ENCODE results near the gene CX3CL1.
"Not testable (repeated sequence)": the region's sequence is repeated elsewhere in the genome, so short reads cannot be mapped to it uniquely, and the experiment has no call there.

CX3CL1 gene

DNA sequence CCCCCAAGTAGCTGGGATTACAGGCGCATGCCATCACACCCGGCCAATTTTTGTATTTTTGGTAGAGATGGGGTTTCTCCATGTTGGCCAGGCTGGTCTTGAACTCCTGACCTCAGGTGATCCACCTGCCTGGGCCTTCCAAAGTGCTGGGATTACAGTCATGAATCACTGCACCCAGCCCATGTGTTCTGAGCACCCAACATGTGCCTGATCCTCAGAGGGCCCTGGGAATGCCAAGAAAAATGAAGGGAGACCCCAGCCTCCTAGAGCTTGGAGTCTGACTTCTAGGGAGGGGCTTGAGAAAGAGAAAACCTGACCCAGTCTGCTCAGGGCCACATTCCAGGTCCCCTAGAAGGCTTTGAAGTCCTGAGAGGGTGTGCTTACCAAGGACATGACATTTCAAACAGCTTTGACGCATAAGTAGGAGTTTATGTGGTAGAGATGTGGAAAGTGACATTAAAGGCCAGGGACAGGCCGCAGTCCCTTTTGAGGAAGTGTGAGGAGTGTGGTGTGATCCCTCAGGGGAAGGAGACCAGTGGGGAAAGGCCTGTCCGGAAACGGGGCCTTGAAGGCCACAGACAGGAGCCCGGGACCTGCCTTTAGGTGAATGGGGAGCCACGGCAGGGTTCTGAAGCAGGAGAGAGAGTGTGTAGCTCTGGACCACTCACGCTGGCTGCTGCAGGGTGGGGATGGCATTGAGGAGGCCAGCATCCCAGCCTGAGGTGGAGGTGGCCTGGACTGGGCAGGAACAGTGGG is 14.8 kb upstream of the CX3CL1 start:
- DNase-seq (ENCODE audit: low read depth) = no peak

DNA sequence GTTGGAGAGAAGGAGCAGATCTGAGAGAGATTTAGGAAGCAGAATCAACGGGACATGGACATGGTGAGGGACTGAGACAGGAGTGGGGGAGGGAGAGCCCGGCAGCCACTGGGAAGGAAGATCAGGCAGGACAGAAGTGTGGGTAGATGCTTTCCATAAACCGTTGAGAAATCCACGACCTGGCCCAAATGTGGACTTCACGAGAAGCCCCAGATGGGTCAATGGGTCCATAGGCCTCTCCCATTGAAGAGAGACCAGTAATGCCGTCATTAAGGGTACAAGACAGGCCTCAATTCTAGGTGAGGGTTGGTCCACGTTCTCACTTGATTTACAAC is 14.2 kb upstream of the CX3CL1 start:
- DNase-seq (ENCODE audit: low read depth) = no peak

DNA sequence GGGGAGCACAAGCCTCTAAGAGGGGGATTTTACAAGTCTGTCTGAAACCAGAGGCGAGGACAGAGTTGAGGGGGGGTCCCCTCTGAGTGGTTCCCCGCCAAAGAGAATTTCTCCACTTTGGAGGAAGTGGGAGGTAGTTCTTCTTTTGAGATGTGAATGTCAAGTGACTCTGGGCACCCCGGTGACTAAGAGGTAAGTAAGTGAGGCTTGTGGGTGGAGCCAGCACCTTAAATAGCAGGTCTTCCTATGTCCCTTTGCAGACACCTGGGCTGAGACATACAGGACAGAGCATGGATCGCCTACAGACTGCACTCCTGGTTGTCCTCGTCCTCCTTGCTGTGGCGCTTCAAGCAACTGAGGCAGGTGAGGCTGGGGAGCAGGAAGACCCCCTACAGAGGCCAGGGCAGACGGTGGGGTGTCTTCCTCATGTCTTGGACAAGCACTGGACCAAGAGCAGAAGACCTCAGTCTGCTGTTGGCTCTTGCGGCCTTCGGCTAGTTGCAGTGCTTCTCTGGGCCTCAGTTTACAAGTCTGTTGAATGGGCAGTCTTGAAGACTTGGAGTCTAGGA is 13.7 kb upstream of the CX3CL1 start, which contains the start of gene CCL22:
Gene CCL22, plus strand, starts transcription at position 257 of the 569 bp plus-strand sequence. Its CDS starts 34 bp downstream, at position 291.
- no peak for DNase-seq (ENCODE audit: low read depth)

DNA sequence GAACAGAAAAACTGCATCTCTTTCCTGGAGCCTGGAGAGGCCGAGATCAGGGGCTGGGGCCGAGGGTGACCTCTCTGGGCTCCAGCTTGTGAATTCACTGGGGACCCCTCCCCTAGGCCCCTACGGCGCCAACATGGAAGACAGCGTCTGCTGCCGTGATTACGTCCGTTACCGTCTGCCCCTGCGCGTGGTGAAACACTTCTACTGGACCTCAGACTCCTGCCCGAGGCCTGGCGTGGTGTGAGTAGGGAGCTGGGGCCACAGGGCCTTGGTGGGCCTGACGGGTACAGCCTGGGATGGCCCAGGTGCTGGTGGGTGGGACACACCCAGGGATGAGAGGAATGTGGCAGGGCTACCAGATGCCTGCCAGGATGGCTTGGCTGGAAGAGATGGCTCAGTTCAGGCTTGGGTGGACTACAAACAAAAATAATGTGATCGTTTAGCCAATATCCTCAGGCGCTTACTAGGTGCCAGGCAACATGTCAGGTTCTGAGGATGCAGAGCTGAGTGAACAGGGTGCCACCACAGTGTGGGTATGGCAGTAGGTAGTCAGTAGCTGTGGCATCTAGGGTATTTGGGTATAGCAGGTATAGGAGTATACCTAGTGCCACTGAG is 11.9 kb upstream of the CX3CL1 start:
- DNase-seq (ENCODE audit: low read depth) = no peak

DNA sequence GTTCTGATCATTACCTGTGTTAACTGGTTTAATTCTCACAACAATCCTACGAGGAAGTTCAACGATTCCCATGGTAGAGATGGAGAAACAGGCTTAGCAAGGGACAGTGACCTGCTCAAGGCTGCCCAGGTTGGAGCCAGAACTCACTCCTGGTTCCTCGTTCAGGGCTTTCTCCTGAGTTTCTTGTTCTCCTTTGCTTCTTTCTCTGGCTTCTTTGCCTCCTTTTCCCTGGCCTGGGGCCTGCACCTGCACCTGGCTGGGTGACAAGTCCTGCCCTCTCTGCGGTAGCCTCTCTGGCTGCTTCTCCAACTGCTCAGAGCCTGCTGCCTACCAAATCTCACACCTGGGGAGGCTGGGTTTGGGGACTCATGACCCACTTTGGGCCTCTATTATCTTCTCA is 10.9 kb upstream of the CX3CL1 start:
- DNase-seq (ENCODE audit: low read depth) = no peak

DNA sequence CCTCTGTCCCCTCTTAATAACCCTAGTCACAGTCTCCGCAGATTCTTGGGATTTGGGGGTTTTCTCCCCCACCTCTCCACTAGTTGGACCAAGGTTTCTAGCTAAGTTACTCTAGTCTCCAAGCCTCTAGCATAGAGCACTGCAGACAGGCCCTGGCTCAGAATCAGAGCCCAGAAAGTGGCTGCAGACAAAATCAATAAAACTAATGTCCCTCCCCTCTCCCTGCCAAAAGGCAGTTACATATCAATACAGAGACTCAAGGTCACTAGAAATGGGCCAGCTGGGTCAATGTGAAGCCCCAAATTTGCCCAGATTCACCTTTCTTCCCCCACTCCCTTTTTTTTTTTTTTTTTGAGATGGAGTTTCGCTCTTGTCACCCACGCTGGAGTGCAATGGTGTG is 8.1 kb upstream of the CX3CL1 start:
- DNase-seq (ENCODE audit: low read depth) = no peak

DNA sequence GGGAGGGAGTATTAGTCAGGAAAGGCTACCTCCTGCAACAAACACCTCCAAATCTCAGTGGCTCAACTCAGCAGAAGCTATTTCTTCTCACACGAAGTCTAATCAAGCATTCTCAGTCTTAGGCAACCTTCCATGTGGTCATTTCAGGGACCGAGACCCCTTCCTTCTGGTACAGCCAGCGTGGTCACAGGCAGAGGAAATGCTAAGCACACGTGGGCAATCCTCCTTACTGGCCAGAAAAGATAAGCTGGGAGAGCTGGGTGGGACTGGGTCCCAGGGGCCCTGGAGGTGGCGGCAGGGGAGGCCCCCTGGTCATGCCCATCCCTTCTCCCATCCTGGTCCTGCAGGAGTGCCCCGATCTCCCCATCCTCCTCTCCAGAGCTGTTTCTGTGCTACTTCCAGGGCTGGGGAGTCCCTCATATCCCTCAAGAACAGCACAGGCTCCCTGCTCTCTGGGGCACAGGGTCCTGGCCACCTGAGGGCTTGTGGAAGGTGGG is 5.7 kb upstream of the CX3CL1 start:
- DNase-seq (ENCODE audit: low read depth) = no peak

DNA sequence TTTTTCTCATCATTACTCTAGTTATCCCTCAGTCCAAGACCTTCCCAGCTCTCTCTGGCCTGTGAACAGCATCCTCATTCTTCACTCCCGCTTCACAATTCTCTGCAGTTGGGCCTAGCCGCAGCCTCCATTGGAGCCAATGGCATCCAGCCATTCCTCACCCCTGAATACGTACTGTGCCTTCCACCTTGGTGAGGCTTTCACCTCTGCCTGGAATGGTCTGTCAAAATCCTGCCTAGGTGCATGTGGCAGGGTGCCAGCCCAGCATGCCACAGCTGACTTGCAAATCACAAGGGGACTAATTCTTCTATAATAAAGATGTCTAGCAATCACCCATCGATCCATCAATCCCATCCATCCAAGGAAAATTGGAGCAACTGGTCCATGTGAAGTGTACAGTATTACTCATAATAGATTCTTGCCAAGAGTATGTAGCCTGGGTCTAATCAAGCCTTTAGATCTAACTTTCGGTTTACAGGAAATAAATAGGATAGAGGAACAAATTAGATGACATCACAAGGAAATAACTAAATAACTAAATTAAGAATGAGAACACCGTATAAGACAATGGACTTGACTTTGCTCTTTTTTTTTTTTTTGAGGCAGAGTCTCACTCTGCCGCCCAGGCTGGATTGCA is 5.1 kb upstream of the CX3CL1 start:
- DNase-seq (ENCODE audit: low read depth) = no peak

DNA sequence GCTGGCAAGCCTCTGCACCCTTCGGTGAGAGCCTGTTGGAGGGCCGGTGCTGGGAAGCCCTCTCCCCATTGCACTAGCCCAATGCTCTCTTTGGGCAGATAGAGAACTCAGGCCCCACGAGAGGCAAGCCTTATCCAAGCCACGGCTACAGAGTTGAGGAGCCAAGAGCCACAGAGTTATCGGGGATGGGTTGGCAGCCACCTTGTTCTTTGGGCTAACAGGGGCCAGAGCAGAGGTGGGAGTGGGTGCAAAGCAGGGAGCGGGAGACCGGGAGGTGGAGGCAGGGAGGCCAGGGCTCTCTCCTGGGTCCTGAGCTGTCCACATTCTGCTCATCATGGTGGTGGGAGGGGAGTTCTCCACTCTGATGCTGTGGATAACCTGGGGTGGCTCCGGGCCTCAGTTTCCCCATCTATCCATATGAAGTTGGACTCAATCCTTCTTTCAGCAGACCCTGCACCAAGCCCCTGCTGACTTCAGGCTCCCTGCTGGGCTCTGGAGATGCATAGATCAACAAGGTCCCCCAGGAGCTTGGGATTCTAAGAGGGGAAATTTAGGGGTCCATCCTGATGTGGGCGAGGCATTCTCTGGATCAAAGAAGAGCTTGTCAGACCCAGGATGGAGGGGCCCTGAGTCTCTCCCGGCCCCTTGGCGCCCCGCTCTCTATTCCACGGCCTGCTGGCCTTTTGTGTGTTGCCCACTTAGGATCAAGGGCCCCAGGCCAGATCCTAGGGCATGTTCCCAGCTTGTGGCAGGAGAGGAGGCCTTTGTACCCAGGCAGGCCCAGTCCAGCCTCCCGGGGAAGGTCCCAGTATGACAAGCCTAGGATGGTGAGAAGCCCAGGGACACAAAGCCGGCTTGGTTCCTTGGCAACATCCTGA is 557 bp upstream of the CX3CL1 start:
- DNase-seq (ENCODE audit: low read depth) = no peak

DNA sequence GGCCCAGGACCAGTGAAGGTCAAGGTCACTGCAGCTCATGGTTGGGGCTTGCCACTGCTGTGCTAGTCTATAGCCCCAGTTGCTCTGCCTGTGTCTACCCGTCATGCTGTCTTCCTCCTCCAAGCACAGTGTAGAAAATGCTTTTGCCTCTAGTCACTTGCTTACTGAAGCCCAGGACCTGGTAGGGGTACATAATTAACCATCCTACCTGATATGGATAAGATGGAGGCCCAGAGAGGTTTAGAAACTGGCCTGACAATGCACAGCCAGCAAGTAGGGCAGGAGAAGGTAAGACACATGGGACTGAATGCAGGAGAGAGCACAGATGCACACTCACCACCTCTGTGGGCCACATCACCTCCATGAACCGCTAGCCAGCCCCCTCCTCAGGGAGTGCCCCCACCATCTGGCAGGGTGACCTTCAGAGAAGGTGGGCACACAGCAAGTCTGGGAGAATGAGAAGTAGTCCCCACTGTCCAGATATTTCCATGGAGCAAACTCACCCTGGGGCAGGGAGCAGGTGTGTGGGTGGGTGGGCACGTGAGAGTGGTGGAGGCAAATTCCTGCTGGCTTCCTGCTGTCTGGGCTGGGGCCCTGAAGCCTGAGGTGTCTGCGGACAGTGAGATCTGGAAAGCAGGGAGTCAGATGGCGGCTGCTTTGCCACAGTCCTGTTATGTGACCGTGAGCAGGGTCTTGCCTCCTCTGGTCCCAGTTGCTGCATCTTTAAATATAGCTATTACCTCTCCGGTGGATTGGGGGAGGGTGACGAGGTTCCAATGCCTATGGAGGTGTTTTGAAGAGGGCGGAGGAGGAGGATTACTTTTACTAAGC is 1.0 kb downstream of the CX3CL1 start:
- no peak for DNase-seq (ENCODE audit: low read depth)

DNA sequence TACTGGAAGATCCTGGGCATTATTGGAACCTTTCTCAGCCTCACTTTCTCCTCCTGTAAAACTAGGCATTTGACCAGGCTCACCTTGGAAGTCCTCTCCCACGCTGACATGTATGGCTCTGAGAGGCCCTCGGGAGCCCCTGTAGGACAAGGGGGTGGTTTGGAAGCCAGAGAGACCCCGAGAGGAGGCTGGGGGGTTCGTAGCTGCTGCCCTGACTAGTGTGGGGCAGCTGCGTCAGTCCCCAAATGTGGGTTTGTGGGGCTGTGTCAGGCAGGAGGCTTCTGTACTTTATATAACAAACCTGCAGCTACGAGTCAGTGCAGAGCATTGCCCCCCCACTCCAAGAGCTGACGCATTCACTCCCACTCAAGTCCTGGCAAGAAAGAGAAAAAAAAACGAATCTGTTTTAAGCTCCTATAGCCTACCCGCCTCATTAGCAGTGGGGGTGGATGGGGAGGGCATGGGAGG is 1.8 kb downstream of the CX3CL1 start:
- DNase-seq (ENCODE audit: low read depth) = no peak

DNA sequence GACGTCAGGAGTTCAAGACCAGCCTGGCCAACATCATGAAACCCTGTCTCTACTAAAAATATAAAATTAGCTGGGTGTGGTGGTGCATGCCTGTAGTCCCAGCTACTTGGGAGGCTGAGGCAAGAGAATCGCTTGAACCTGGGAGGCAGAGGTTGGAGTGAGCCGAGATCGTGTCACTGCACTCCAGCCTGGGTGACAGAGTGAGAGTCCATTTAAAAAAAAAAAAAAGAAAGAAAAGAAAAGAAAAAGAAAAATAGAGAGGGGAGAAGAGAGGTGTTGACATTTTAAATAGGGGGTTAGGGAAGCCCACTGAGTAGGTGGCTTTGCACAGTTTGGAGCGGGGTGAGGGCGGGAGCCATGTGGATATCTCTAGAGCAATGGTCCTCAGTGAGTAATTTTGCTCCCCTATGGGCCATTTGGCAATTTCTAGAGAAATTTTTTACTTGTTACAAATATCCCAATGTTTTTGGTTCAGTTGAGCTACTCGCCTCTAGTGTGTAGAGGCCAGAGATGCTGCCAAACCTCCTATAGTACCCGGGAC is 2.7 kb downstream of the CX3CL1 start:
- not testable (repeated sequence) for DNase-seq (ENCODE audit: low read depth)

DNA sequence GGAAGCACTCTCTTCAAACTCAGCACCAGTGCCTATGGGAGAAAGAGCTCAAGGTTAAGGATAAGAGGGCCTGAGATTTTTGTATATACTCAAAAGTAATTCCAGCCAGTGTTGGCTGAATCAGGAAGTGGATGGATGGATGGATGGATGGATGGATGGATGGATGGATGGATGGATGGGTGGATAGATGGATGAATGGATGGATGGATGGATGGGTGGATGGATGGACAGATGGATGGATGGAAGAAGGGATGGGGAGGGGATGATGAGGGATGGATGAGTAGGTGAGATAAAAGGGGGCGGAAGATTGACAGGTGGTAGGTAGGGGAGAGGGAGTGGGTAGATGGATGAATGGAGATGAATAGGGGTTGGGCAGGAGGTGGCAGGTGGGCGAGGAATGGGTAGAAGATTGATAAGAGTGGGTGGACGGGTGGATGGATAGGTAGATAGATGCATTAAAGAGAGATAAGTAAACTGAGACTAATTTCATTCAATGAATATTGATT is 4.1 kb downstream of the CX3CL1 start:
- DNase-seq (ENCODE audit: low read depth) = no peak

DNA sequence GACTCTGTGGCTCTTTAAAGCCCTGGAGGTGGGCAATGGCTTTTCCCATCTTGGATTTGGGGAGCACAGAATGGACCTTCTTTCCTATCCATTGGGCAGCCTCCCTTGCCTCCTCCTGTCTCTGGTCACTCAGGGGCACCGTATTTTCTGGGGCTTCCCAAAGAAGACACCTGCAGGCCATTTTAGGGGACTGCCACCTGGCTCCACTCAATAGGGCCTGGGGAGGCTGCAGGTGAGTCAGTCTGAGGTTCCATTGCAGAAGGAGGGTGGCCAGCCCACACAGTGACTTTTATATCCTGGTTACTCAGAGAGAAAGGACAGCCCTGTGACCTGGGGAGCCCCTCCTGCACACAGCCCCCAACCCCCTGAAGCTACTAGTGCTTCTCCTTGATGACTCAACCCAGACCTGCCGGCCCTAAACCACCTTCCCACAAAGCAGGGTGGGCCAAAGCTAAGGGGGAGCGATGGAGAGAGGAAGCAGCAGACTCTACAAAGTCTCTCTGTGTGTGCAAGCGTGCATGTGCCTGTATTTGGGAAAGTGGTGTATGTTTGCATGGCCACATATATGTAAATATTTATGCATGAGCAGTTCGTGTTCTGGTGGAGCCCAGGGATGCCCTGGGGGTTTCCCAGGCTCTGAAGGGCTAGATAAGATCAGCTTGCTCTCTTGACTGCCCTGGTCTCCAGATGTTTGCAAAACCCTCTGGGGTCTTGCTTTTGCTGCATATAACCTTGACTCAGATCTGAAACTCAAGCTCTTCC is 5.0 kb downstream of the CX3CL1 start:
- DNase-seq (ENCODE audit: low read depth) = no peak

DNA sequence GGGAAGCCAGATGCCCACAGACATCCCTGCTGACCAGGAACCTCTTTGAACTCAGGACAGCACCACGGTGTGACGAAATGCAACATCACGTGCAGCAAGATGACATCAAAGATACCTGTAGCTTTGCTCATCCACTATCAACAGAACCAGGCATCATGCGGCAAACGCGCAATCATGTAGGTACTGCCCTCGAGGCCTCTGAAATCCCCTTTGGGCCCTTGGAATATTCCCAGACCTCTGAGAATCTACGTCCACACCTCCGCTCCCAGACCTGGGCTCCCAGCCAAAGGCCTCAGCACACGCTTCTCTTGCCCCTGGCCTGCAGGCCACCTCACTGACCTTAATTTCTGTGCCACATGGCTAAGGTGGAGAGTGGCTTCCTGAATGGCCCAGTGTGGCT is 7.3 kb downstream of the CX3CL1 start:
- DNase-seq (ENCODE audit: low read depth) = no peak

DNA sequence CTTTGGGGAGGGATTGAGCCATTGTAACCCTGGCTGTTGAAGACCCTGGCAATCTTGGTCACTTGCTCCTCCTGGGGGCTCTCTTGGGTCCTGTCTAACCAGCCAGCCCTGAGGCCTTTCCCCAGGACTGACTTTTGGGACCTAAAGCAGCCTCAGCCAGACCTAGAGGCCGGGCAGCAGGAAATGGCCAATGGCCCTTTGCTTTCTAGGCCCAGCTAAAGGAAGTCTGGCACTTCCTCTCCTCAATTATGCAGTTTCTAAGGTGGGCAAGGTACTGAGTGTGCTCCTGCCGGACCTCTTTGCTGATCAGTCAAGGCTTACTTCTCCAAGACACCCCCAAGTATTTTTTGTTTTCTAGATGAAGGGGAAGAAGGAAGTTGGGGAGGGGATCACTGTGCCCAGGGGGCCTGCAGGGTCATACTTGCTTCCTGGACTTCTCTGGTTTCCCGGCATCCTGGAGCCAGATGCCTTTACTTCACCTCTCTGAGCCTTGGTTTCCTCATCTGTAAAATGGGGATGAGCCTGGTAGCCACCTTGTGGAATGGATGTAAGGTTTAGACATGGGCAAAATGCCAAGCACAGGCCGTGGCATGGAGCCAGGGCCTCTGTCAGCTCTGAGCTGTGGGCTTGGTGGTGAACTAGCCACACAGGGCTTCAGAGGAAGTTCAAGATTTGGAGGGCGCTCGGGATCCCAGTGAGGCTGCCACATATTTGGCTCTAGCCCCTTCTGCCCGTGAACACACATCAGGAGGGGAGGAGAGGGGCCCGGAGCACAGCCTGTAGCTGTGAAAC is 8.6 kb downstream of the CX3CL1 start:
- no peak for DNase-seq (ENCODE audit: low read depth)

DNA sequence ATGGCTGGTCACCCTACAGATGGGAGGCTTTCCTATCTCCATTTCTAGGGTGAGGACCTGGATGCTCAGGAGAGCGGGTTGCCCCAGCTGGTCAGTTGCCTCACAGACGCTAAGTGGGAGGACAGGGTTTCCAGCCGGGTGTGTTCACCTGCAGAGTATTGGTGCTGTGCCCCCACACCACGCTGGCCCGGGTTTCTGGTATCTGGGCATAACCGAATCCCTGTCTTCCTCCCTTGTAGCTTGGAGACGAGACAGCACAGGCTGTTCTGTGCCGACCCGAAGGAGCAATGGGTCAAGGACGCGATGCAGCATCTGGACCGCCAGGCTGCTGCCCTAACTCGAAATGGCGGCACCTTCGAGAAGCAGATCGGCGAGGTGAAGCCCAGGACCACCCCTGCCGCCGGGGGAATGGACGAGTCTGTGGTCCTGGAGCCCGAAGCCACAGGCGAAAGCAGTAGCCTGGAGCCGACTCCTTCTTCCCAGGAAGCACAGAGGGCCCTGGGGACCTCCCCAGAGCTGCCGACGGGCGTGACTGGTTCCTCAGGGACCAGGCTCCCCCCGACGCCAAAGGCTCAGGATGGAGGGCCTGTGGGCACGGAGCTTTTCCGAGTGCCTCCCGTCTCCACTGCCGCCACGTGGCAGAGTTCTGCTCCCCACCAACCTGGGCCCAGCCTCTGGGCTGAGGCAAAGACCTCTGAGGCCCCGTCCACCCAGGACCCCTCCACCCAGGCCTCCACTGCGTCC is 9.7 kb downstream of the CX3CL1 start:
- no peak for DNase-seq (ENCODE audit: low read depth)
